SH-SY5Y (cell line): ENCODE measurements around the gene TAF12.

Experiments used
- GATA2 ChIP-seq: IDR thresholded peaks from 2 replicates; pipeline ENCODE4 v1.6.1; 2011; ENCODE audit warnings: mild to moderate bottlenecking, low read depth, low read length
- GATA3 ChIP-seq: IDR thresholded peaks from 2 replicates; pipeline ENCODE4 v1.6.1; 2011; ENCODE audit warnings: low read depth, mild to moderate bottlenecking, low read length, moderate library complexity

DNA sequence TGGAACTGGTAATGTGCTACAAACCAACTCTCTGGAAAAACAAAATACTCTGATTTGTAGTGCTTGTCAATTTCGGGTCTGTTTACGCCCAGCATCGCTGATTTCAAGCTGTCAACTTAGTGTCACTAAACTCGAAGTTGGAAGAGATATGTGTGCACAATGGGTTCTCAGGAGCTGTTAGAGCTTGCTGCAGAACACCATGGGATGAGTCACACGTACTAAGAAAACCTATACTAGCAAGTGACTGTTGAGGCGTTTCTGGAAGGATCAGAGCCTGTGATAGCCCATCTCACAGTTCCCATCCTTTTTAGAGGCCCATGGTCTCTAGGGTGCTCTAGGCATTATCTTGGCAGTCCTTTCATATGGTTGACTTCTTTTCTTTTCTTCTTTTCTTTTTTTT lies 40.0 kb upstream of the TAF12 start:
- no peak for TF ChIP-seq GATA2
- TF ChIP-seq GATA3: no peak
